Activated CD4-positive, alpha-beta memory T cell treated with anti-CD3 and anti-CD28 coated beads for 36 hours (primary cell): Measurements from ENCODE around the gene SATB2. TPM values are rescaled to one million over a fixed set of nuclear protein-coding genes. Genes with fewer than 3 reads are reported as not detected.
A peak's percentile ranks its signal among the peaks of the same experiment; 100 is the strongest.

ENCODE experiments used
- CTCF ChIA-PET: fragments of 350-600 bp; sonication (Branson Sonifier 250); formaldehyde crosslinking; loops from one replicate; lab custom pipeline; 2021; ENCODE audit warnings: antibody characterized with exemption, inconsistent platforms; lab: Charles Lee
- POLR2A ChIA-PET: fragments of 350-600 bp; sonication (Branson Sonifier 250); formaldehyde crosslinking; loops from one replicate; lab custom pipeline; 2021; ENCODE audit warnings: antibody characterized with exemption; lab: Charles Lee
- DNase-seq: peaks from one replicate; pipeline ENCODE4 v3.0.0-alpha.2; 2020
- H3K27ac Mint-ChIP-seq: one replicate; pipeline ENCODE4 v1.8.0; 2021; ENCODE audit warnings: mixed read lengths
- H3K27me3 Mint-ChIP-seq: one replicate; pipeline ENCODE4 v1.8.0; 2021; ENCODE audit warnings: mixed read lengths
- H3K36me3 Mint-ChIP-seq: one replicate; pipeline ENCODE4 v1.8.0; 2021; ENCODE audit warnings: mixed read lengths
- H3K4me1 Mint-ChIP-seq: one replicate; pipeline ENCODE4 v1.8.0; 2021; ENCODE audit warnings: low read depth, mixed read lengths
- H3K4me3 Mint-ChIP-seq: one replicate; pipeline ENCODE4 v1.8.0; 2021; ENCODE audit warnings: mild to moderate bottlenecking, mixed read lengths
- H3K9me3 Mint-ChIP-seq: one replicate; pipeline ENCODE4 v1.8.0; 2021; ENCODE audit warnings: mixed read lengths
- intact Hi-C: fragments of 100-400 bp; cut with micrococcal nuclease; formaldehyde crosslinking; loops from one replicate; pipeline ENCODE4 v1.15.1; 2023
- total RNA-seq, 2 experiments: library from RNA; stranded (reverse); gene quantifications; one replicate each; pipeline ENCODE4 v1.2.3, GENCODE V29; 2021

The SATB2 gene
- total RNA-seq, 2 experiments from 2014 or later = 0.17 to 0.19 TPM

DNA sequence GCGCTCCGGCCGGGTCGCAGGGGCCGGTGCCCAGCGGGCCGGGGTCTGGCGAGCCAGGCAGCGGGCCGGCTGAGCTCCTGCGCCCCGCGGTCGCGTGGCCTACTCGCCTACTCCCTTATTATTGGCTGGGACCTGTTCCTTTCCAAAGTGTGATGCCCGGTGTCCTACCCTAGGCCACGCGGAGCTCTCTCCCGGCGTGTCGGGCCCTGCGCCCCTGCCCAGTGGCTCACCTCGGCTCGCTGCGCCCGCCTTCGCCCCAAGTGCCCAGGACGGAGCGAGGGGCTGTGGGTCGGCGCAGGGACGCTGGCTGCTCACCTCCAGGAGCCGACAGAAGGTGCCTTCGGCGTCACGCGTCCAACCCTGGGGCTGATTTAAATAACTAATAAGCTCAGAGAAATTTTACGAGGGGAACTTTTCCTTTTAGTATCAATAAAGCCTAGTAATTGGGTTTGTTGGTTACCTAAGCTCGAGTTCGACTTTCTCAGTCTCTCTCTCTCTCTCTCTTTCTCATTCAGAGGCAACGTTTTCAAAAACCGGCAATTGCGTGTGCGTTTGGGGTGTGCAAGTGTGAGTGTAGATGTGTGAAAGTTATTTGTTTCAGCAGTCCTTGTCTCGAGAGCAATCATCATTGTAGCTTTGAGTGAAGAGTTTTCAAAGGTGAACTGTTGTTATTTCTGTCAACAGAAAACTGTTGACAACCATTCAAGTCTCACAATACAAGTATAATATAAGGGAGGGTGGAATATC is 7.0 kb upstream of the SATB2 start:
- Mint-ChIP-seq H3K27ac (no peak overlapping the region), H3K27me3 (peaks cover 81% of the 10 kb centered on the region), H3K4me1 (peaks cover 24% of the 10 kb centered on the region), H3K36me3 (peaks cover 2% of the 10 kb centered on the region), H3K4me3 (no peak overlapping the region), H3K9me3 (no peaks in the 10 kb centered on the region)
- ChIA-PET POLR2A (no interaction called here), CTCF (interaction anchor here (0.6 to 2.2 kb wide), 3 partner anchors 9 to 500 kb away, joined by 3 to 6 read pairs (median 4); no protein-coding TSS in a partner anchor)
- DNase-seq = no peak
- intact Hi-C loops = no loop called here

- no peaks in the 10 kb centered on the region for H3K9me3 Mint-ChIP-seq
- H3K27ac Mint-ChIP-seq = no peak overlapping the region
- intact Hi-C loops = no loop called here
- DNase-seq = peak; percentile 12
- ChIA-PET CTCF (interaction anchor here (0.6 to 2.2 kb wide), 3 partner anchors 8 to 32 kb away, joined by 4 to 6 read pairs (median 6); no protein-coding TSS in a partner anchor), POLR2A (no interaction called here)
- H3K4me3 Mint-ChIP-seq = peak overlapping the region; percentile 29
- peaks cover 21% of the 10 kb centered on the region for H3K4me1 Mint-ChIP-seq
- peaks cover 78% of the 10 kb centered on the region for H3K27me3 Mint-ChIP-seq
- peaks cover 2% of the 10 kb centered on the region for H3K36me3 Mint-ChIP-seq
Measured at GRCh38 chr2:199463708-199464605, 6.2 kb upstream of the SATB2 start.

- intact Hi-C loops = no loop called here
- H3K27ac Mint-ChIP-seq = peak overlapping the region; percentile 45
- H3K4me3 Mint-ChIP-seq = peak overlapping the region; percentile 48
- H3K4me1 Mint-ChIP-seq = peaks cover 17% of the 10 kb centered on the region
- DNase-seq = peak; percentile 74
- ChIA-PET POLR2A (no interaction called here), CTCF (interaction anchor here (0.6 to 2.2 kb wide), 5 partner anchors 8 to 1089 kb away, joined by 3 to 6 read pairs (median 6); no protein-coding TSS in a partner anchor)
- H3K36me3 Mint-ChIP-seq = peaks cover 2% of the 10 kb centered on the region
- H3K27me3 Mint-ChIP-seq = peaks cover 70% of the 10 kb centered on the region
- H3K9me3 Mint-ChIP-seq = no peaks in the 10 kb centered on the region
Measured at GRCh38 chr2:199462956-199463692, 5.4 kb upstream of the SATB2 start.

- intact Hi-C loops = no loop called here
- POLR2A ChIA-PET = no interaction called here
- H3K27ac Mint-ChIP-seq = peak overlapping the region; percentile 45
- H3K4me1 Mint-ChIP-seq = peaks cover 20% of the 10 kb centered on the region
- no peak for DNase-seq
- no peak overlapping the region for H3K4me3 Mint-ChIP-seq
- H3K27me3 Mint-ChIP-seq = peaks cover 65% of the 10 kb centered on the region
- H3K9me3 Mint-ChIP-seq = no peaks in the 10 kb centered on the region
- peaks cover 2% of the 10 kb centered on the region for H3K36me3 Mint-ChIP-seq
- CTCF ChIA-PET = interaction anchor here (0.6 to 2.2 kb wide), 4 partner anchors 9 to 1088 kb away, joined by 3 to 6 read pairs (median 5); no protein-coding TSS in a partner anchor
Measured at GRCh38 chr2:199462347-199462955, 4.7 kb upstream of the SATB2 start.

GRCh38 chr2:199461711-199462346 is 4.1 kb upstream of the SATB2 start:
- H3K4me1 Mint-ChIP-seq = peaks cover 25% of the 10 kb centered on the region
- intact Hi-C loops = no loop called here
- no peaks in the 10 kb centered on the region for H3K9me3 Mint-ChIP-seq
- DNase-seq = no peak
- no peak overlapping the region for H3K27ac Mint-ChIP-seq
- ChIA-PET CTCF (interaction anchor here (1.5 kb wide), 1 partner anchor 9 kb away, joined by 6 read pairs; no protein-coding TSS in a partner anchor), POLR2A (no interaction called here)
- H3K36me3 Mint-ChIP-seq = peaks cover 2% of the 10 kb centered on the region
- no peak overlapping the region for H3K4me3 Mint-ChIP-seq
- peaks cover 65% of the 10 kb centered on the region for H3K27me3 Mint-ChIP-seq

- no peaks in the 10 kb centered on the region for H3K9me3 Mint-ChIP-seq
- CTCF ChIA-PET = interaction anchor here (0.7 kb wide), 1 partner anchor 25 kb away, joined by 3 read pairs; no protein-coding TSS in a partner anchor
- no peak for DNase-seq
- peaks cover 63% of the 10 kb centered on the region for H3K27me3 Mint-ChIP-seq
- intact Hi-C loops = loop anchor here (1.0 kb wide), 1 partner anchor 8 kb away; no protein-coding TSS in a partner anchor
- no peak overlapping the region for H3K4me3 Mint-ChIP-seq
- no peak overlapping the region for H3K27ac Mint-ChIP-seq
- POLR2A ChIA-PET = no interaction called here
- peaks cover 2% of the 10 kb centered on the region for H3K36me3 Mint-ChIP-seq
- H3K4me1 Mint-ChIP-seq = peaks cover 27% of the 10 kb centered on the region
Measured at GRCh38 chr2:199460846-199461710, 3.3 kb upstream of the SATB2 start.

DNA sequence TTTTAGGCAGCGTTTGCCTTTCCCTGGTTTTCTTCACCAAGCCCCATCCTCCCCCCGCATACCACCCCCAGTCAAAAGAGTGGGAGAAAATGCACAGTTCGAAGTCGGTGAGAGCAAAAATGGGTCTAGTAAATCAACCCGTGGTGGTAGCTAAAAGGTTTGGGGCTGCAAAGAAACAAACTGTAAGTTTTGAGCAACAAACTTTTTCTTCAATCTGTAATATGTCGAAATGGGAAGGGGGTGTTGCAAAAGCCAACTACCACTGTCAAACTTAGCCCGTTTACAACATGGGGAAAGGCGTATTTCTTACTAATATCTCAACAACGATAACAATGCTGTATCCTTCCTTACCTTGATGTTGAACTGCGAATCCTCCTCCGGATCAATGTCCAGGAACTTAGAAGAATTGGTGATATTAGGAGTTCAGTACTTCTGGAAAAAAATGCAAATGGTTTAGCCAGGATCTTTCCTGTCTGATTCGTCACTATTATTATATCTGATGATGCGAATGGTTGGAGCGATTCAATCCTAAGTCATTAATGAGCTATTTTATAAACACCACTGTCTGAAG is 2.4 kb upstream of the SATB2 start:
- ChIA-PET POLR2A (no interaction called here), CTCF (interaction anchor here (0.7 kb wide), 1 partner anchor 25 kb away, joined by 3 read pairs; no protein-coding TSS in a partner anchor)
- Mint-ChIP-seq H3K4me3 (peak overlapping the region; percentile 80), H3K27ac (no peak overlapping the region), H3K9me3 (no peaks in the 10 kb centered on the region), H3K36me3 (peaks cover 2% of the 10 kb centered on the region), H3K27me3 (peaks cover 60% of the 10 kb centered on the region), H3K4me1 (peaks cover 33% of the 10 kb centered on the region)
- DNase-seq = no peak
- intact Hi-C loops = loop anchor here (1.0 kb wide), 1 partner anchor 9 kb away; no protein-coding TSS in a partner anchor

DNA sequence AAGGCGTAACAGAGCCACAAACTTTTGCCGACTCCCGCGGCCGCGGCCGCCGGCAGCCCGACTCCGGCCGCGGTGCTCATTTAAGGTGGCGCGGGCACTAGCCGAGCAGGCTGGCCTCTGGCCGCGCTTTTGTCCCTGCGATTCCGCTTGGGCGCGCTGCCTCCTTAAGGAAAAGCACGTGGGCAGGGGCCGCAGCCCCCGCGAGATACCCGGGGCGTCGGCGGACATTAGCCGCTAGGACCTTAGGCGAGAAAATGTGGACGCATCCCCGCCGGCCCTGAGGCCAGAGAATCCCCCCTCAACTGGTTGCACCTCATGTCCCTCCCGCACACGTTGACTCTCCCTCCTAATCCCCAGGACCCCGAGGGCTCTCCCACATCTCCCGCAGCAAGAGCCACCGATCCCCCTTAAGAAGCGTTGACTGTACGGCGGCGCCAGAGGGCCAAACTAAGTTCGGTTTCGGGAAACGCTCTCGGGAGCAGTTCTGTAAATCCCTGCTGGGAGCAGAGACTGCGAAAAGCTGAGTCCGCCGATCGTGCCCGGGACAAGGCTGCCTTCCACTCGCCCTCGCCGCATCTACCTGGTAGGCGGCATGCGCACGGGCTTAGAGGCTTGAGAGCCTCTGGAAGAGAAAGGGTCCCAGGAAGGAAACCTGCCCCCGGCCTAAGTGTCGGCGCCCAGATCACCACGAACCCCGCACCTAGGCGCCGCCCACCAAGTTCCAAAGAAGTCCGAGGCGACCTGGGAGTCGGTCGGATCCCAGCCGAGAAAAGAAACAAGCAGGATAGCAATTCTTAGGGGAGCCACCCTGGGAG is 1.8 kb upstream of the SATB2 start:
- Mint-ChIP-seq H3K27me3 (peaks cover 59% of the 10 kb centered on the region), H3K9me3 (no peaks in the 10 kb centered on the region), H3K4me3 (peak overlapping the region; percentile 80), H3K4me1 (peaks cover 30% of the 10 kb centered on the region), H3K36me3 (peaks cover 2% of the 10 kb centered on the region), H3K27ac (peak overlapping the region; percentile 28)
- ChIA-PET POLR2A (no interaction called here), CTCF (no interaction called here)
- intact Hi-C loops = loop anchor here (1.0 to 10.0 kb wide), 4 partner anchors 10 to 1755 kb away; partner anchors contain the start of gene MARS2
- DNase-seq = peak; percentile 77

DNA sequence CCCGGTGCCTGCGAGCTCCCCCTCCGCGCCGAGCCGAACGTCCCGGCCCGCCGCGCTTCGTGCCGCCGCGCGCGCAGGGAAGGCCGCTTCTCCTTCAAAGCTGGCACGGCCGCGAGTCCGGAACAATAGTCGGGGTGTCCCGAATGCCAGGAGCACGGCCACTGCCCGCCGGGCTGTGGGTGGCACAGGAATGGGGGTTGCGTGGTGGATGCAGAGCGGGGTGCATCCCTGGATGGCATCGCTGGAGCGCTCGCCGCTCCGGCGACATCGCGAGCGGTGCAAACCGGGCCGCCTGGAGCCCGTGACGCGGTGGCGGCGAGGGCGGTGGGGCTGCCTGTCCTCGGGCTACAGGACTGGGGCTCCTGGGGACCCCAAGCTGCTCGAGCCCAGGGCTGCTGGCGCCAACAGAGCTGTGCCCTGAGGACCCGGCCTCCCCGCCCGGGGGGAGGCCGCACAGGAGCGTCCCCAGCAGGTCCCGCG is 1.1 kb upstream of the SATB2 start:
- Mint-ChIP-seq H3K9me3 (no peaks in the 10 kb centered on the region), H3K27ac (no peak overlapping the region), H3K36me3 (peaks cover 2% of the 10 kb centered on the region), H3K27me3 (peaks cover 60% of the 10 kb centered on the region), H3K4me1 (peaks cover 27% of the 10 kb centered on the region), H3K4me3 (peak overlapping the region; percentile 80)
- peak; percentile 35 for DNase-seq
- ChIA-PET POLR2A (no interaction called here), CTCF (no interaction called here)
- intact Hi-C loops = loop anchor here (5.0 to 10.0 kb wide), 3 partner anchors 1087 to 1754 kb away; partner anchors contain the start of gene MARS2
